C4-2B (cell line): ENCODE data around the gene RET.

ENCODE experiments used
- CTCF ChIP-seq: fragments of 450-650 bp; conservative IDR thresholded peaks from 2 replicates; pipeline ENCODE4 v1.5.1; 2017; ENCODE audit warnings: mild to moderate bottlenecking
- ZFX ChIP-seq: fragments of 450-650 bp; IDR thresholded peaks from 2 replicates; pipeline ENCODE4 v1.6.1; 2017

DNA sequence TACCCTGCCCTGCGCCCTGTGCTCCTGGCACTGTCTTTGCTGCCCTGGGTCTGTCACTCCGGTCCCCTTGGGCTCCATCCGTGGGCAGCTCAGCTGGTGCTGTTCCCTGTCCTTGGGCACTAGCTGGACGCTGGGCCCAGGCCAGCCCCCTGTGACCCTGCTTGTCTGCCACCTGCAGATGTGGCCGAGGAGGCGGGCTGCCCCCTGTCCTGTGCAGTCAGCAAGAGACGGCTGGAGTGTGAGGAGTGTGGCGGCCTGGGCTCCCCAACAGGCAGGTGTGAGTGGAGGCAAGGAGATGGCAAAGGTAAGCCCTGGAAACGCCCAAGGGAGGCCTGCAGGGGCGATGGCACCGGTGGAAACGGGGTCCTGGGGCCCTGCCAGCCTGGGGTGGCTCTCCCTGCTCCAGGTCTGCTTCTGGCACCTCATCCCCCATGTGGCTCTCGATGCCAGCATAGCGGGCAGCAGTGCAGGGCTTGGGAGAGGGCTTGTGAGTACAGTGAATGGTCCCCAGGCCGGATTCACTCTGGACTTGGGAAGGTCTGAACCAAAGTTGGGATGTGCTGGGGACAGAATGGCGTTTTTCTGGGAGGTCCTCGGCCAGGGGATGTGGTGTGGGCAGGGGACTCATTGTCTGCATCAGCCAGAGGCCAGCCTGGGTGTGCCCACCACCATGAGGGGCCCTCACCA lies 35.2 kb downstream of the RET start:
- TF ChIP-seq CTCF (no peak), ZFX (no peak)
